HCT116 (cell line): Measurements from ENCODE around the gene PSMC5. TPM values are rescaled to one million over a fixed set of nuclear protein-coding genes. Genes with fewer than 3 reads are reported as not detected.

Source experiments
- ATAC-seq: fragments of 200-7000 bp; cut with Tn5 transposase; 2 replicates; pipeline ENCODE4 v1.9.1; 2020; ENCODE audit warnings: mild to moderate bottlenecking, moderate library complexity
- BruUV-seq: library from RNA; stranded (reverse); fragments of 400-500 nt; replicated peaks from 2 replicates; lab custom pipeline; 2021; lab: Mats Ljungman, UMichigan
- CTCF ChIA-PET: fragments of 300-600 bp; sonication (Branson Sonifier 250); formaldehyde crosslinking; loops from one replicate; lab custom pipeline; 2021; ENCODE audit warnings: antibody characterized with exemption; lab: Charles Lee
- POLR2A ChIA-PET: fragments of 300-600, 350-600 bp; sonication (Branson Sonifier 250); formaldehyde crosslinking; loops from one replicate; lab custom pipeline; 2021; ENCODE audit warnings: antibody characterized with exemption; lab: Charles Lee
- RAD21 ChIA-PET, 2 experiments: fragments of 300-600 bp; sonication (Branson Sonifier 250); formaldehyde crosslinking; loops; one replicate each; lab custom pipeline; 2023; ENCODE audit warnings: low total read pairs in 2 of 2; ENCODE audit not compliant: uncharacterized antibody in 2 of 2, unreplicated experiment in 2 of 2, low non-redundant PET in 1 of 2; lab: Charles Lee
- DNase-seq: peaks from one replicate; pipeline ENCODE4 v3.0.0-alpha.2; 2010; ENCODE audit warnings: low read depth, low spot score
- H2AFZ ChIP-seq: fragments of 200-600 bp; shearing (Covaris generic), sonication (generic); 2 replicates; pipeline ENCODE4 v1.6.1; 2017; ENCODE audit warnings: low read depth, mixed run types, mixed read lengths, antibody characterized with exemption, low read length; ENCODE audit not compliant: poor library complexity, severe bottlenecking
- H3K27ac ChIP-seq: 2 replicates; pipeline ENCODE4 v1.5.1; 2012; ENCODE audit warnings: low read depth, low read length
- H3K27me3 ChIP-seq: fragments of 200-600 bp; sonication (generic); 2 replicates; pipeline ENCODE4 v1.6.1; 2016; ENCODE audit warnings: mixed run types, low read length, mixed read lengths; ENCODE audit not compliant: insufficient read depth
- H3K36me3 ChIP-seq, 2 experiments: fragments of 200-500 bp in 1 of 2; fragments of 200-600 bp in 1 of 2; sonication (Bioruptor generic) in 1 of 2; sonication (generic) in 1 of 2; 2 replicates each; pipeline versions ENCODE4 v1.5.1 to v1.6.1; 2014 to 2016; ENCODE audit warnings: low read length in 2 of 2, inconsistent platforms in 1 of 2, mixed read lengths in 1 of 2, mixed run types in 1 of 2; ENCODE audit not compliant: insufficient read depth in 2 of 2, control insufficient read depth in 1 of 2
- H3K4me1 ChIP-seq, 2 experiments: fragments of 200-600 bp in 1 of 2; sonication (generic) in 1 of 2; 2 replicates each; pipeline versions ENCODE4 v1.5.1 to v1.6.1; 2012 to 2017; ENCODE audit warnings: low read length in 2 of 2, inconsistent platforms in 1 of 2, mild to moderate bottlenecking in 1 of 2, mixed read lengths in 1 of 2, mixed run types in 1 of 2, moderate library complexity in 1 of 2; ENCODE audit not compliant: insufficient read depth in 2 of 2, control insufficient read depth in 1 of 2
- H3K4me2 ChIP-seq: fragments of 200-600 bp; sonication (generic); 2 replicates; pipeline ENCODE4 v1.6.1; 2017; ENCODE audit warnings: mixed run types, low read length, mixed read lengths
- H3K4me3 ChIP-seq, 2 experiments: fragments of 200-600 bp in 1 of 2; sonication (generic) in 1 of 2; replicated peaks in 1 of 2; 2 replicates each; pipeline ENCODE4 v1.5.1; 2011 to 2016; ENCODE audit warnings: low read length in 2 of 2, control low read depth in 1 of 2, low read depth in 1 of 2, mild to moderate bottlenecking in 1 of 2, mixed read lengths in 1 of 2, mixed run types in 1 of 2
- H3K79me2 ChIP-seq: fragments of 200-600 bp; sonication (generic); 2 replicates; pipeline ENCODE4 v1.6.1; 2017; ENCODE audit warnings: mild to moderate bottlenecking, mixed run types, low read length, moderate library complexity, mixed read lengths; ENCODE audit not compliant: insufficient read depth
- H3K9ac ChIP-seq: fragments of 200-600 bp; sonication (generic); 2 replicates; pipeline ENCODE4 v1.6.1; 2016; ENCODE audit warnings: low read length, mixed read lengths
- H3K9me2 ChIP-seq: fragments of 200-600 bp; sonication (generic), shearing (Covaris generic); 2 replicates; pipeline ENCODE4 v1.6.1; 2017; ENCODE audit warnings: mixed run types, mild to moderate bottlenecking, moderate library complexity; ENCODE audit not compliant: insufficient read depth
- H3K9me3 ChIP-seq, 2 experiments: fragments of 200-500 bp in 1 of 2; fragments of 200-600 bp in 1 of 2; sonication (Bioruptor generic) in 1 of 2; sonication (generic) in 1 of 2; 2 replicates each; pipeline ENCODE4 v1.6.1; 2014 to 2017; ENCODE audit warnings: low read length in 2 of 2, mixed read lengths in 2 of 2, inconsistent platforms in 1 of 2, low read depth in 1 of 2, mild to moderate bottlenecking in 1 of 2, mixed run types in 1 of 2, moderate library complexity in 1 of 2; ENCODE audit not compliant: control insufficient read depth in 1 of 2, insufficient read depth in 1 of 2
- H4K20me1 ChIP-seq: fragments of 200-600 bp; sonication (generic), shearing (Covaris generic); 2 replicates; pipeline ENCODE4 v1.6.1; 2017; ENCODE audit warnings: mixed run types, mild to moderate bottlenecking, moderate library complexity; ENCODE audit not compliant: insufficient read depth
- EGR1 ChIP-seq: IDR thresholded peaks from 2 replicates; pipeline ENCODE4 v1.6.1; 2012; ENCODE audit warnings: low read depth
- EZH2phosphoT487 ChIP-seq: fragments of 200-600 bp; IDR thresholded peaks from 2 replicates; pipeline ENCODE4 v1.6.1; 2018; ENCODE audit warnings: antibody characterized with exemption, borderline replicate concordance
- FOSL1 ChIP-seq: IDR thresholded peaks from 2 replicates; pipeline ENCODE4 v1.6.1; 2012; ENCODE audit warnings: low read depth
- JUND ChIP-seq: IDR thresholded peaks from 2 replicates; pipeline ENCODE4 v1.6.1; 2012
- RAD21 ChIP-seq: IDR thresholded peaks from 2 replicates; pipeline ENCODE4 v1.6.1; 2012; ENCODE audit warnings: low read depth, mild to moderate bottlenecking
- SP1 ChIP-seq: IDR thresholded peaks from 2 replicates; pipeline ENCODE4 v1.6.1; 2012; ENCODE audit warnings: low read depth
- TCF7L2 ChIP-seq: IDR thresholded peaks from 2 replicates; pipeline ENCODE4 v1.7.0; 2011; ENCODE audit warnings: borderline replicate concordance, inconsistent platforms; ENCODE audit not compliant: insufficient read depth, insufficient read length; ENCODE audit errors: extremely low read depth
- ZFX ChIP-seq: fragments of 450-650 bp; IDR thresholded peaks from 2 replicates; pipeline ENCODE4 v1.6.1; 2017
- ZNF274 ChIP-seq: fragments of 200-500 bp; sonication (Bioruptor generic); IDR thresholded peaks from 2 replicates; pipeline ENCODE4 v1.6.1; 2014; ENCODE audit warnings: mild to moderate bottlenecking, low read depth, low read length, inconsistent platforms
- intact Hi-C: fragments of 100-400 bp; cut with micrococcal nuclease; formaldehyde crosslinking; loops from 2 replicates; pipeline ENCODE4 v1.10.0; 2022
- total RNA-seq: library from RNA; stranded (reverse); gene quantifications from one replicate; pipeline ENCODE4 v1.2.1, GENCODE V29; 2021; ENCODE audit not compliant: unreplicated experiment
- TF ChIP-seq, protein P1 (sequence below): IDR thresholded peaks from 2 replicates; pipeline ENCODE4 v1.6.1; 2012; ENCODE audit warnings: low read depth
- TF ChIP-seq, protein P2 (sequence below): IDR thresholded peaks from 2 replicates; pipeline ENCODE4 v1.6.1; 2012

PSMC5 gene
- total RNA-seq, 1 experiment from 2014 or later = 193 TPM

DNA sequence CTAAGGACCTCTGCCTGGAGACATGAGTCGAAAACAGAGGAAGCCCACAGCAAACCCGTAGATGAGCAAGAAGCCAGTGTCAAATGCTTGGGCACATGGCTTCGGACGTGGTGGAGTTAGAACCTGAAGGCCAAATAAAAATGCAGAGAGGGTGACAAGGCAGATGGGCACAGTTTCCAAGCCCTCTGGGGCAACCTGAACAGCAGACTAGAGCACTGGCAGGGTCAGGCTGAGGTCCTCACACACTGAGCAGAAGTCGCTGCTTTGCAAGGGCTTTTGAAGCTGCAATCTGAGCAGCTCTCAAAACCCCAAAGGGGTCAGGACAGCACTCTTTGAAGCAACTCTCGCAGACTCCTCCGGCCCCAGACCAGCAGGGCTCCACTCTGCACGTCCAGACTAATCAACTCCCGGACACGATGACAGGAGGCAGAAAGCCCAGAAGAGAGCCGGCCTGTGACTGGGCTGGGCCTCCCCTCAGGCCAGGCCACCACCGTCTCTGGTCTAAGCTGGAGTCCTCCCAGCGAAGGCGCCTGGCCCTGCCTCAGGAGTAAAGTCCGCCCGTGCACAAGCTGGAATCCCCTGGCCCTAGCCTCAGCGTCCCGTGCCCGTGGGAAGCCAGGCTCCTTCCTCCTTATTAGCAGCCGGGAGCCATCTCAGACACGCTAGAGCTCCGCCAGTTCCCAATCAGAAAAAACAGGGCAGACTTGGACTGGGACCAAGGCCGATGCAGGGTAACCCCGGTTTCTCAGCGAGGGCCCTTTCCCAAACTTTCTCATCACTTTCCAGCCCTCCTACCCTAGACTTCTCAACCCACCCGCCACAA is 14.3 kb downstream of the PSMC5 start:
- TSS peak; percentile 59 for BruUV-seq
- H2AFZ ChIP-seq = no peak overlapping the region
- H3K4me1 ChIP-seq = peaks cover 40 to 46% of the 10 kb centered on the region in 2 experiments
- peak overlapping the region; percentile 98 for H3K9ac ChIP-seq
- H3K9me2 ChIP-seq = no peaks in the 10 kb centered on the region
- ChIA-PET RAD21 (no interaction called here), CTCF (interaction anchor here (1.9 kb wide), 1 partner anchor 25 kb away, joined by 6 read pairs; no protein-coding TSS in a partner anchor), POLR2A (no interaction called here)
- peak overlapping the region; percentile 92 to 95 for H3K4me3 ChIP-seq
- peak overlapping the region; percentile 96 for H3K27ac ChIP-seq
- TF ChIP-seq EZH2phosphoT487 (no peak), ZFX (no peak), JUND (no peak), EGR1 (no peak), ZNF274 (no peak), FOSL1 (no peak), TCF7L2 (no peak), SP1 (no peak), RAD21 (no peak)
- TF ChIP-seq, protein P1, sequence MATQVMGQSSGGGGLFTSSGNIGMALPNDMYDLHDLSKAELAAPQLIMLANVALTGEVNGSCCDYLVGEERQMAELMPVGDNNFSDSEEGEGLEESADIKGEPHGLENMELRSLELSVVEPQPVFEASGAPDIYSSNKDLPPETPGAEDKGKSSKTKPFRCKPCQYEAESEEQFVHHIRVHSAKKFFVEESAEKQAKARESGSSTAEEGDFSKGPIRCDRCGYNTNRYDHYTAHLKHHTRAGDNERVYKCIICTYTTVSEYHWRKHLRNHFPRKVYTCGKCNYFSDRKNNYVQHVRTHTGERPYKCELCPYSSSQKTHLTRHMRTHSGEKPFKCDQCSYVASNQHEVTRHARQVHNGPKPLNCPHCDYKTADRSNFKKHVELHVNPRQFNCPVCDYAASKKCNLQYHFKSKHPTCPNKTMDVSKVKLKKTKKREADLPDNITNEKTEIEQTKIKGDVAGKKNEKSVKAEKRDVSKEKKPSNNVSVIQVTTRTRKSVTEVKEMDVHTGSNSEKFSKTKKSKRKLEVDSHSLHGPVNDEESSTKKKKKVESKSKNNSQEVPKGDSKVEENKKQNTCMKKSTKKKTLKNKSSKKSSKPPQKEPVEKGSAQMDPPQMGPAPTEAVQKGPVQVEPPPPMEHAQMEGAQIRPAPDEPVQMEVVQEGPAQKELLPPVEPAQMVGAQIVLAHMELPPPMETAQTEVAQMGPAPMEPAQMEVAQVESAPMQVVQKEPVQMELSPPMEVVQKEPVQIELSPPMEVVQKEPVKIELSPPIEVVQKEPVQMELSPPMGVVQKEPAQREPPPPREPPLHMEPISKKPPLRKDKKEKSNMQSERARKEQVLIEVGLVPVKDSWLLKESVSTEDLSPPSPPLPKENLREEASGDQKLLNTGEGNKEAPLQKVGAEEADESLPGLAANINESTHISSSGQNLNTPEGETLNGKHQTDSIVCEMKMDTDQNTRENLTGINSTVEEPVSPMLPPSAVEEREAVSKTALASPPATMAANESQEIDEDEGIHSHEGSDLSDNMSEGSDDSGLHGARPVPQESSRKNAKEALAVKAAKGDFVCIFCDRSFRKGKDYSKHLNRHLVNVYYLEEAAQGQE = no peak
- TF ChIP-seq, protein P2, sequence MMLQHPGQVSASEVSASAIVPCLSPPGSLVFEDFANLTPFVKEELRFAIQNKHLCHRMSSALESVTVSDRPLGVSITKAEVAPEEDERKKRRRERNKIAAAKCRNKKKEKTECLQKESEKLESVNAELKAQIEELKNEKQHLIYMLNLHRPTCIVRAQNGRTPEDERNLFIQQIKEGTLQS = no peak
- peaks cover 58% of the 10 kb centered on the region for H3K79me2 ChIP-seq
- intact Hi-C loops = loop anchor here (2.0 to 5.0 kb wide), 2 partner anchors 69 to 219 kb away; partner anchors contain the start of genes CCDC47 and MAP3K3
- H3K27me3 ChIP-seq = no peaks in the 10 kb centered on the region
- H3K4me2 ChIP-seq = peak overlapping the region; percentile 89
- no peaks in the 10 kb centered on the region for H3K9me3 ChIP-seq
- H3K36me3 ChIP-seq = peaks cover 7 to 10% of the 10 kb centered on the region in 2 experiments; a peak in 3 of 4 replicates
- H4K20me1 ChIP-seq = no peaks in the 10 kb centered on the region
- ATAC-seq (no peak; the same call in 1 of the 2 replicates), DNase-seq (no peak)
